RPMI8226 (cell line): ENCODE data around the gene MITF.
"Not testable (repeated sequence)": the region's sequence is repeated elsewhere in the genome, so short reads cannot be mapped to it uniquely, and the experiment has no call there.

Source experiments
- DNase-seq: peaks from one replicate; pipeline ENCODE4 v3.0.0-alpha.2; 2015

The MITF gene

DNA sequence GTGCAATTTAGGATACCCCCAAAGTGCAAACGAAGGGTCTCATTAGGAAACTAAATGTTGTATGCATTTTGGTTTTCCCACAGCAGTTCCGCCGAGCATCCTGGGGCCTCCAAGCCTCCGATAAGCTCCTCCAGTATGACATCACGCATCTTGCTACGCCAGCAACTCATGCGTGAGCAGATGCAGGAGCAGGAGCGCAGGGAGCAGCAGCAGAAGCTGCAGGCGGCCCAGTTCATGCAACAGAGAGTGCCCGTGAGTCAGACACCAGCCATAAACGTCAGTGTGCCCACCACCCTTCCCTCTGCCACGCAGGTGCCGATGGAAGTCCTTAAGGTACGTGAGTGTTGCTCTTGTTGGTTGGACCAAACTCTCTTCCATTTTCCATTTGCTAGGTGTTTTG is 139.8 kb downstream of the MITF start:
- DNase-seq: no peak

DNA sequence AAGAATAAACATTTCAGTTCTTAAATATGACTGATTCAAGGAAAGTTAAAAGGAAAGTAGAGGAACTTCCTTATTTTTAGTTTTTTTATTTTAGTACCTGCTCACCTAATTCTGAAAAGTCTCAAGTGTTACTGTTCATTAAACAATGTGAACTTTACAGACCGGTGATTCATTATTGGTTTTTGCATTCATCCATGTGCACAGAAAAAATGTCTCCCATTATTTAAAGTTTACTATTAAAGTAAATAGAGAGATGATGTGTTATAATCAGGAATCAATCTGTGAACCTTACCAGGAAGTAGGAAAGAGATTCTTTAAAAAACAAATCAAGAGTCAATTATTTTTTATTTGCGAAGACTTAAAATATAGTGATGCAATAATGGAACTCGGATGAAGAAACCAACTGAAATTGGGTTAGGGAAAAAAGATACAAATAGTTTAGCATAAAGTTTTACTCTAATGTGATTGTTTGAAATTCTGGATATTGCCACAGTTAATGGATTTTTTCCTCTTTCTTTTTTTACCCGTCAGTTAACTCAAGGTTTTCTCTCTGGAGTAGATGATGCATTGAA is 140.9 kb downstream of the MITF start:
- DNase-seq: no peak

- DNase-seq: no peak
Observed at GRCh38 chr3:69881051-69881450, 141.8 kb downstream of the MITF start.

DNA sequence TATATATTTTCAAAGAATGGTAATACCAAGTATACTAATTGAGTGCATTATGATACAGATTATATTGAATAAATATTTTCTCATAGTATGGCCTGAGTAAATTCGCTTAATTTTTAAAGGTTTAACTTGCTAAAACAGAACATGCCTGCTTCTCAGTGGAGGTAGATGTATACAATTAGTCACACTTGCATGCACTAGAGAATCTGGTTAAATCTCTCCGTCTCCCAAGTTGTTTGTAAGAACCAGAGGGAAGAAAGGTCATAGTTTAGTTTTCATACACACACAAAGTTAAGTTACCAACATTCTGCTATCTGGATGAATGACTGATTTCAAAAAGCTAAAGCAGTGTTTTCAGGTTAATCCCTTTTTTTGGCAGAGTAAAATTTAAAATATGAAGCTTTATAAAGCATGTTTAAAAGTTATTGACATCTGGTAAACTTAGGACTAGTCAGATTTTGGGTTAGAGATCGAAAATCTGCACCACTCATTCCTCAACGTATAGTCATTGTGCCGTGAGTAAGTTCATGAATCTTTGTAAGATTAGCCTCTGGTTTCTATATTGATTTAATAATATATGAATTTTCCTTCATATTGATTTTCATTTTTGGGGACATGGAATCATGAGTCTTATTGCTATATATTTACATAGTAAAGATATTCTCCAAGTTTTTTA is 142.6 kb downstream of the MITF start:
- DNase-seq: no peak

GRCh38 chr3:69882560-69882959 is 143.3 kb downstream of the MITF start:
- no peak for DNase-seq

- DNase-seq: no peak
Observed at GRCh38 chr3:69888040-69888942, 149.0 kb downstream of the MITF start.

DNA sequence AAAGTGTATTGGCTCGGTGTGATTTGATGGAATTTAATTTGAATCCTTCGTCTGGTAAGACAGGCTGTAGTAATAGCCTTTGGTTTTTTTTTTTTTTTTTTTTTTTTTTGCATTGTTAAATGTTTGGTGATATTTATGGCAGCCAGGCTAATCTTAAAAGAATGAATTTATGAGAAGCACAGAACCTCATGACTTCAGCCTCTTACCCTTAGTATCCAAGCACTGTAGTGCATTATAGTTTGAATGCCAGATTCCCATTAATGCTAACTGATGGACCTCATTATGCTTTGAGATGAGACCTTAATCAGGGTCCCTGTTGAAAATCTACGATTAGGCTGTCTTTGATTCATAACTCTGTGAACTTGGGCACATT is 149.7 kb downstream of the MITF start:
- no peak for DNase-seq

DNA sequence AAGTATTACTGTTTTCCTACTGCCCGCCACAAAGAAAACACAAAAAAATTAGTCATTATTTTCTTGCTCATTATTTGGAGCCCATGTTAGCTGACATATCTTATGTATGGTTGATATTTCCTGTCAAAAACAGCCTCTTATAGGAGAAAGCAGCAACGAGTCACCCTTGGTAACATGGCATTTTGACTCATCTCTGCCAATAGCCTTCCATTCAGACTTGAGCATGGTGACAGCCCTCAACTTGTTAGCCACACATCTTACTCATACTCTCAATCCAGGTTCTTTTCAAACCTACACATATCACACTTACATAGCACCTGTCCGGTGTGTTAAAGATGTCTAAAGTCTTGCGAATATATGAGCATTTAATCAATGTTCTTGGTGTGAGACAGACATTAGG is 150.8 kb downstream of the MITF start:
- DNase-seq: no peak

GRCh38 chr3:69890691-69891090 is 151.4 kb downstream of the MITF start:
- no peak for DNase-seq

DNA sequence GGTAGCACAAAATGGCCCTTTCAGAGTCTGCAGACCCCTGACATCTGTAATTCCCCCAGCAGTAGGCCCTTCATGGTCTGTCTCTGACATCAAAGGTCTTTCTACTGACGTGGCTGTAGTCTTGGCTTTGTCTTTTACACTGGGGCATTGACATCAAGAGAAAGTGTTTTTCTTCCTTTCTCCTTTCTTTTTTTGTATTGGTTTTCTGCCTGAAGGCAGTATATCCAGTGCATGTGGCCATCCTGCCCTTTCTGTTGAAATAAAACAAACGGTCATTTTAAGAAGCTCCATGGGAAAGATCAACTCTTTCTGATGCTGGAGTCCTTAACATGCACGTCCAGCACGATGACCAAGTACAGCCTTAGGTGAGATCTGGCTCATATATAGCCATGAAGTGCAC is 153.4 kb downstream of the MITF start:
- no peak for DNase-seq

DNA sequence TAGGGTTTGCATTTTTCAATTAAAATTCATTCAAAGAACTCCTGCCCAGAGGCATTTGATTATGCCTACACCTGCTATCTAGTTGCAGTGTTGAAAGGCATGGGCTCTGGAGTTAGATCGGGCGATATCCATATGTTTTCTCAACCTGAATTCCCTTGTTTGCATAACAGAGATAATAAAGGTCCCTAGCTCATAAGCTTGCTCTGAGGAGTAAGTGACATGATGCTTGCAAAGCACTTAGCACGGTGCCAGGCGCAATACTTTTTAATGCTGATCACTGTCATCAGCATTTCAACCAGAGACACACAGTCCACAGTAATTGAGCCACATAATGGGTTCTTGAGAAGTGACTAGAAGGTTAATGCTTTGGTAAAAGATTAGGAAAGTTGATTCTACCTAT is 154.0 kb downstream of the MITF start:
- DNase-seq: no peak

- DNase-seq: no peak
Observed at GRCh38 chr3:69896095-69896494, 156.8 kb downstream of the MITF start.

GRCh38 chr3:69900331-69900730 is 161.1 kb downstream of the MITF start:
- DNase-seq: no peak

DNA sequence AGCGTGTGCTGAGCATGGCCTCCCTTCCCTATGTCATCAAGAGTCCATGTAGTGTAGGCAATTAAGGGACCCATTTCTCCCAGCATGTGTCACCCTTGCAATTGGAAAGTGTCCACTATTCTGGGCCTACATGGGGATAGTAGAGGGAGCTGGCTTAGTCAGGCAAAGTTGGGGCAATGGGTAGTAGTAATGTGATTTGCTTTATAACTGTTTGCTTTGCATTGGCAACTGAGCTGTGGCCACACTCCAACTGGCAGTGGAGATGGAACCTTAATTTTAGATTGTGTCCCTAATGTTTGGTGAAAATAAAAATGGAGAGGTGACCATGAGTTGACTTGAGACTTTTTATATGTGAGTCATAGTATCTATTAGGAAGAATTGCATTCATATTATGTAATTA is 162.5 kb downstream of the MITF start:
- DNase-seq: no peak

- DNase-seq: no peak
Observed at GRCh38 chr3:69902386-69902785, 163.1 kb downstream of the MITF start.

- no peak for DNase-seq
Observed at GRCh38 chr3:69906351-69906966, 167.2 kb downstream of the MITF start.

DNA sequence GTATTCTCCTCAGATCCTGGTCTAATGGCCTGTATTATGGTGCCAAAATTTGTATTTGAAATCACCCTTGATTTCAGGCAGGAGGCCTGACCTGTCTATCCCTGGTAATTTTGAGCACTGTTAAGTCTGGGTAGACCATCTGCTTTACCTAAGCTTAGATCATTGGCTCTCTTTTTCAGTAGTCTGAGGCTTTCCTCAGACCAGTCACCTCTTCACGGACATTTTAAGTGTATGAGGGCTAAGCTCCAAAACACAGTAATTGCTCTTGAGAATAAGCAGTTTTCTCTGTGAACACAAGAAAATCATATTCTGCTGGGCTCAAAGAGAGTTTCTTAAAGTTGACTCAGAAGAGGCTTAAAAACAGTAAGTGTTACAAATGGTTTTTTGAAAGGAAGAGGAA is 168.3 kb downstream of the MITF start:
- no peak for DNase-seq

- DNase-seq: not testable (repeated sequence)
Observed at GRCh38 chr3:69909859-69910258, 170.6 kb downstream of the MITF start.

DNA sequence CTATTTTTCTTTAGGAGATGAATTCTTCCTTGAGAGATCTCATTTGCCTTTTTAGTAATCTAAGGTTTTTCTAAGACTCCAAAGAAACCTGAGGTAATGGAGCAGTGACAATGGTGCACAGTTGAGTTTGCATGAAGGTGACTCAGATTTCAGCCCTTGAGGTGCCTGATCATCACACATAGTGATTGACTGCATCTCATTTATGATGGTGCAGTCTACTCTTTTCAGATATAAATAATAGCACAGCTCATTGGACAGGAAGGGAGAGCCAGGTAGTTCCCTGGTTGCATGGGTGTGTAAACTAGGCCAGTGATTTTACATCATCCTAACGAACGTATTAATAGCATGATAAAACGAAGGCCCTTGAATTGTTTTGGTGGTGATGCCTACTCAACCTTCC is 174.2 kb downstream of the MITF start:
- no peak for DNase-seq

DNA sequence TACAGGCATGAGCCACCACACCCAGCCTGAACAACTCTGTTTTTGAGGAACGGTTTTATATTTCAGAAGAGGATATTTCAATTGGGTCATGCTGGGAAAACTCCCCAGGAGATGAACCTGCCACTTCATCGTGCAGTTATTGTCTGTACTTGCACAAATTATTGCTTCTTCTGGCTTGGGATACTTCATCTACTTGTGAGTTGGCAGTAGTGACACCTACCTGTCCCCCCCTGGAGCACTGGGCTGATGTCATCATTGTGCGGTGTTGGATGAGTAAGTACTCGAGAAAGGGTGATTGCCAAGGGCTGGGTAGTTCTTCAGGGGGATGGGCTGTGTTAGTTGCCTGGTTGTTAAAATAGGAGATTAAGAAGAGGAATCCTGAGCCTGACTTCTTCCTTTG is 175.1 kb downstream of the MITF start:
- DNase-seq: no peak

DNA sequence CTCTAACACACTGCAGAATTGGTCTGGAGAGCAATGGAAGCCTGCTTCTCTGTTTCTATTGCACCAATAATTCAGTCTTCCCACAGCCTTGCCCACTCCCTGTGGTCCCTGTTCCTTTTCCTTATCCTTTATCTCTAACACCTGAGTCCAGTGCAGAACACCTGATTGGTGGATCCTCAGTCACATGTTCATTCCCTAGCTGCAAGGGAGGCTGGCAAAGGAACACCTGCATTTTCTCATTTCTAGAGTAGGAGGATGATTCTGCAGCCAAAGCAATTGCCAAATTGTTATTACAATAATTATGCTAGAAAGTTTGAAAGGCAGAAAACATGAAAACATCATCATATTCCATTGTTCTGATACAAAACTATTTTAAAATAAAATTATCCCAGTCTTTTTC is 176.5 kb downstream of the MITF start:
- no peak for DNase-seq

- not testable (repeated sequence) for DNase-seq
Observed at GRCh38 chr3:69920009-69920408, 180.7 kb downstream of the MITF start.

GRCh38 chr3:69921651-69922050 is 182.4 kb downstream of the MITF start:
- DNase-seq: no peak

DNA sequence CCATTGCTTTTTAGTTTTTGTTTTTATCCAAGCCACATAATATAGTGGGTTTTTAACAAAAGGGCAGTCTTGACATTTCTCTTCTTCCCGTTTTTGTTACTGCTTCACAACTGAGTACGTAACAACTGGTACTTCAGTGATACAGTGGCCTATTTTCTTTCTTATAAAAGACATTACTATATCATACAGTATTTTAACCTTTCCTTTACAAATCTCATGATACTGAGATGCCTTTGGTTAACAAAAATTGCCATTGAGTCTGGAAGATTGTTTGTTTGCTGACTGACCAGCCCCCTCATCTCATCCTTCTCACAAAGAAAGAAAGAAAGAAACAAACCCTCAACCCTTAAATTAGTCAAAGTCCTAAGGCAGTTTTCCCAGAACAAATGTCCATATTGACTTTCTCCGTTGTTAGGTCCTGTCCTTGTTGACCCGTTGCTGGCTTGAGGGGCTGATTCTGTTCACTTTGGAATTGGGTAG is 183.3 kb downstream of the MITF start:
- DNase-seq: no peak
